Ovary (tissue), 3 donors: ENCODE results near the gene IL31.

Source experiments
- POLR2A ChIP-seq: fragments of 450-650 bp; IDR thresholded peaks from one replicate; pipeline ENCODE4 v1.6.1; 2017; ENCODE audit warnings: antibody characterized with exemption, mild to moderate bottlenecking, moderate library complexity
- TF ChIP-seq, protein P1 (sequence below), 3 donors: fragments of 450-650 bp in 2 of 3; fragments of 200-600 bp in 1 of 3; IDR thresholded peaks; one replicate each; pipeline versions ENCODE4 v1.5.1 to v1.8.0; 2016 to 2022; ENCODE audit warnings: antibody characterized with exemption in 3 of 3, mild to moderate bottlenecking in 1 of 3
- donor health status: DM: no; HTN: no; CAD: no.

DNA sequence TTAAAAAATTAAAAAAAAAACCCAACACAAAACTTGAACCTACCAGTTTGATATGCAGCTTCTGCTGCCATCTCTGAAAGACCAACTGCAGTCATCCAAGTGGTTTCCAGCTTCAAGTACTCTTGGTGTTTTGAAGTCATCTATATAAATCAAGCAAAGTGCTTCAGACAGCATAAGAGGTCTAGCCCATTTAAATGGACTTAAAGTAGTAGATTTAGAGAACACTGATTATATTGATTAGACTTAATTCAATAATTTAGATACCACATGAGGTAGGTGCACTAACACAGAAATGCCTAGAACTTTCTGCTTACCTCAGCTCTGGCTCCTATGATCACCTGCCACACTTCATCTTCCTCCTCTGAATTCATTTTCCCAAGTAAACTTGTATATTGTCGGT, 42.4 kb upstream of the IL31 start:
- TF ChIP-seq, protein P1, sequence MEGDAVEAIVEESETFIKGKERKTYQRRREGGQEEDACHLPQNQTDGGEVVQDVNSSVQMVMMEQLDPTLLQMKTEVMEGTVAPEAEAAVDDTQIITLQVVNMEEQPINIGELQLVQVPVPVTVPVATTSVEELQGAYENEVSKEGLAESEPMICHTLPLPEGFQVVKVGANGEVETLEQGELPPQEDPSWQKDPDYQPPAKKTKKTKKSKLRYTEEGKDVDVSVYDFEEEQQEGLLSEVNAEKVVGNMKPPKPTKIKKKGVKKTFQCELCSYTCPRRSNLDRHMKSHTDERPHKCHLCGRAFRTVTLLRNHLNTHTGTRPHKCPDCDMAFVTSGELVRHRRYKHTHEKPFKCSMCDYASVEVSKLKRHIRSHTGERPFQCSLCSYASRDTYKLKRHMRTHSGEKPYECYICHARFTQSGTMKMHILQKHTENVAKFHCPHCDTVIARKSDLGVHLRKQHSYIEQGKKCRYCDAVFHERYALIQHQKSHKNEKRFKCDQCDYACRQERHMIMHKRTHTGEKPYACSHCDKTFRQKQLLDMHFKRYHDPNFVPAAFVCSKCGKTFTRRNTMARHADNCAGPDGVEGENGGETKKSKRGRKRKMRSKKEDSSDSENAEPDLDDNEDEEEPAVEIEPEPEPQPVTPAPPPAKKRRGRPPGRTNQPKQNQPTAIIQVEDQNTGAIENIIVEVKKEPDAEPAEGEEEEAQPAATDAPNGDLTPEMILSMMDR (IDR thresholded peaks at IDR 0.05): no peak
- no peak for TF ChIP-seq POLR2A
